HuH-7.5 (cell line): ENCODE data around the gene ABCA2.

Source experiments
- DNase-seq: peaks from one replicate; pipeline ENCODE4 v3.0.0; 2011; ENCODE audit warnings: low spot score

Gene ABCA2

DNA sequence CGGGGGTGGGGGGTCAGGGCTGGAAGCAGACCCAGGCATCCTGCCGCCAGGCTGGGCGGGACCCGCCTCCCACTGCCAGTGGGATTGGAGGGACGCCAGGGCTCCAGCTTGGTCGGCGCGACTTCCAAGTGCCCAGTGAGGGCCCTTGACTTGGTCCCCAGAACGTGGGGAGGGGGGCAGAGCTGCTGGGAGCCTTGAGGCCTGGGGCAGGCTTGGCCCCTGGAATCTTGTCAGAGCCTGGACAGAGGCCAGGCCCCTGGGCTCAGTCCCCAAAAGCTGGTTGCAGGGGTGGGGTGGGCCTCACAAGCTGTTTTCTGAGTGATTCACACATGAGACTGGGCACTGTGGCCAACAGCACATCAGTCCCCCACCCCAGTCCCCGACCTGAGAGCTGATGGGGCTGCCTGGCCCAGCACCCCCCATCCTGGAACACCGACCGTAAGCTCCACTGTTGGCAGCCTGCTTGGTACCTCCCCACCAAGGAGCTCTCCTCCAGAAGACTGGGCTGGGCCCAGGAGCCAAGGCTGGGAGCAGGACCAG is 32.2 kb downstream of the ABCA2 start:
- no peak for DNase-seq

DNA sequence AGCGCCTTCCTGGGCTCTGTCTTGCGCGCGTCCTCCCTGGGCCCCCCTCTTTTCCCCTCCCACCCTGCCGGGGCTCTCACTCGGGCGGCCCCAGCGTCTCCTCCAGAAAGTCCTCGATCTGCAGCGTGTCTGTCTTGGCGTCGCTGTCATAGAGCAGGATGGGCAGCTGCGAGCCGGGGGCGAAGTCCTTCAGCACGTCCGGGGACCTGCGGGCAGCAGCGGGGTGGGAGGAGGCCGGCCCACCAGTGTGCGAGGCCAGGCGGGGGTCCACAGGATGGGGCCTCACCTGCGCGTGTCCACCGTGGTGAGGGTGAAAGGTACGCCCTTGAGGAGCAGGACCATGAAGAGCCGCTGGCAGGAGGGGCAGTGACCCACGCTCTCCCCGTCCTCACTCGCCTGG is 32.7 kb downstream of the ABCA2 start:
- no peak for DNase-seq

DNA sequence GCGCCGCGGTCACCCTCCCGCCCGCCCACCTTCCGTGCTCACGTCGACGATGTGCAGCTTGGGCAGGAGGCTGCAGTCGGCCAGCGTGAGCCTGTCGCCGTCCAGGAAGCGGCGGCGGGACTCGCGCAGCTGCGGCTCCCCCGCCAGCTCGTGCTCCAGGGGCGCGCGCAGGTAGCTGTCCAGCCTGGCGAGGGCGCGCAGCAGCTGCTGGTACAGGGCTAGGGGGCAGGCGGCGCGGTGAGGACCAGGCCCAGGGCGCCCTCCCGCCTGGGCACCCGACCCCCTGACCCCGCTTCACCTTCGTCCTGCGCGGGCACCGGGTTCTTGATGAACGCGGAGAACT is 33.2 kb downstream of the ABCA2 start:
- DNase-seq, result no peak

DNA sequence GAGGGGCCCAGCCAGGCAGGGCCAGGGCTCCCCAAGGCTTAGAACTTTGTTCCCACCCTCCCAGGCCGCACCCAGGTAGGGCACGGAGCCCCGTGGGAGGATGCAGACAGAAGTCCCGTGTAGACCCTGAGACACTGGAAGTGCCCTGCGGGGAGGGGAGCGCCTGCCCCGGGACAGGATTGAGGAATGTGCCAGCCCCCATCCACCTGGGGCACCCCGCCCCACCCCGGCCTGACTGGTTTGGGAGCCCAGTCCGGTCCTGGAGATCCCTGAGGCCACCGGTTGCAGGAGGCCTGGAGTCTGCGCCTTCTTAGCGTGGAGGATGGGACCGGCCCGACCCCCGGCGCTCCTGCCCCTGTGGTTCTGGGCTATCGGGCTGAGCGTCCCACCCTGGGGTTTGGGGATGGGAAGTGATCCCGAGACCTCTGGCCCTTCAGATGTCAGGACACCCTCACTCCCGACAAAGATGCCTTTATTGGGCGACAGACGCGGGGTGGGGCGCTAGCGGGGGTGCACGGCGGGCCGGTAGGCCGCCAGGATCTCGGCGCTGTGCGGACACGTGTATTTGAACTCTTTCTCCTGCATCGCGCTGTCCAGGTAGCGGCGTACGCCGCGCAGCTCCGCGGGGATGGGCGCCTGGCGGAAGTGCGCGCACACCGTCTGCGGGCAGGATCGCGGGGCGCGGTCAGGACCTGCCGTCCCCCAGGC is 33.7 kb downstream of the ABCA2 start:
- DNase-seq, result no peak

DNA sequence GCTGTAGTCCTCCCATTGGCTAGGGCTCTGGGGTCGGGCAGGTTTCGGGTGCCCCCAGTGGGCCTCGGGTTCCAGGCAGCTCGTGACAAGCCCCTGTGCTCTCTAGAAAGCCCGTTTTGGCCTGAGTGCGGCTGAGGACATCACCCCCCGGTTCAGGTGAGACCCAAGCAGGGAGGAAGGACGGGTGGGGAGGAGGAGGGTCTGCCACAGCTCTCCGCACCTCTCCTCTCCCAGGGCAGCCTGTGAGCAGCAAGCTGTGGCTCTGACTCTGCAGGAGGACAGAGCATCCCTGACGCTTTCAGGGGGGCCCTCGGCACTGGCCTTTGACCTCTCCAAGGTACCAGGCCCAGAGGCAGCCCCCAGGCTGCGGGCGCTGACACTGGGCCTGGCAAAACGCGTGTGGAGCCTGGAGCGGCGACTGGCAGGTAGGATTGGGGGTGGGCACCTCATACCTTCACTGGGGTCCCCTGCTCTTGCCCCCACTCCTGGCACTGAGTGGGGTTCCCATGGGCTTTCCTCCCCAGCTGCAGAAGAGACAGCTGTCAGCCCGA is 35.1 kb downstream of the ABCA2 start:
- DNase-seq, result no peak

DNA sequence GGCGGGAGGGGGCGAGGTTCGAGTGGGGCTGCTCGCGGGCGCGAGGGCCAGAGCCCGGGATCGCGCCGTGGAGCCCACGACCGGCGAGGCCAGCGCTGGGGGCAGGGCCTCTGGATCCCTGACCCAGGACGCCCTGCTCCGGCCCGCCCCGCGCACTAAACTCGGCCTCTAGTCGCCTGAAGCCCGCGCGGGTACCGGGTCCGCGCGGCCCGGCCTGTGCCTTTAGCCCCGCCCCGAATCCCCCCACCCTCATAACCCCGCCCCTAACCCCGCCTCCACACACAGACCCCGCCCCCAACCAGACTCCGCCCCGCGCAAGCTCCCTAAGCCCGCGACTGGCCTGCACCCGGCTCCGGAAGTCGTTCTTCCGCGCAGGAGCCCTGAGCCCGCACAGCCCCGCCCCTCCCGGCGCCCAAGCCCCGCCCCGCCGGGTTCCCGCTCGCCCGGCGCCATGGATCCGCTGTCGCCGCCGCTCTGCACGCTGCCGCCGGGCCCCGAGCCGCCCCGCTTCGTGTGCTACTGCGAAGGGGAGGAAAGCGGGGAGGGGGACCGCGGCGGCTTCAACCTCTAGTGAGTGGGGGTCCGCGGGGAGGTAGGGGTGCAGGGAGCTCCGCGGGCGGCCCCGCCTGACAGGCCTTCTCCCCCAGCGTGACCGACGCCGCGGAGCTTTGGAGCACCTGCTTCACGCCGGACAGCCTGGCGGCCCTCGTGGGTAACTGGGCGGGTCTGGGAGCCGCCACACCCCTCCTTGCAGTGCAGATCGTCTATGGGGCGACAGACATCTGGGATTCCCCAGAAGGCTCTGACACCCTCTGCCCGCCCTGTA is 35.8 kb downstream of the ABCA2 start, which contains the start of gene PAXX:
Gene PAXX (plus strand): TSS at position 430 of the 826 bp plus-strand sequence. CDS start 22 bp downstream, at position 452.
- DNase-seq, result peak; percentile 100

DNA sequence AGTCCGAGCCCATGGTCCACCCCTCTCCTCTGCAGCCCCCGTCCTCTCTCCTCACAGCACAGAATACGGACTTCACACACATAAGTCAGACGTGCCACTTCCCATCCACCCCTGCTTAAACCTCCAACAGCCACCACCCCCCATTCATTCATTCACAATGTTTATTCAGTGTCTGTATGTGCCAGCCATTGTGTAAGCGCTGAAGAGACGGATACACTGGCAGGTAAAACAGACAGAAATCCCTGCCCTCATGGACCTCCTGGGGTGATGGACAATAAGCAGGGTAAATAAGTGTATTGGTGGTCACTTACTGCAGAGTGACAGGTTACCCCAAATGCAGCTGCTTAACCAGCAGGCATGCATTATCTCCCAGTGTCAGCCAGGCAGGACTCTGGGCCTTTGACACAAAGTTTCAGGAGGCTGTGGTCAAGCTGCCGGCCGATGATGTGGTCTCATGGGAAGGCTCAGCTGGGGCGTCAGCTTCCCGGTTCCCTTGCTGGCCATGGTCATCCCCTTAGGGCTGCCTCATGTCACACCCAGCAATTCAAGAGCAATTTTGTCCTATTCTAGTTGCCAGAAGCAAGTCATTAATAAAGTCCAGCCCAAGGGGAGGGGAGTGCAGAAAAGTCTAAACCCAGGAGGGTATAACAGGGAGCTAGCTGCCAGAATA is 37.7 kb downstream of the ABCA2 start:
- no peak for DNase-seq

DNA sequence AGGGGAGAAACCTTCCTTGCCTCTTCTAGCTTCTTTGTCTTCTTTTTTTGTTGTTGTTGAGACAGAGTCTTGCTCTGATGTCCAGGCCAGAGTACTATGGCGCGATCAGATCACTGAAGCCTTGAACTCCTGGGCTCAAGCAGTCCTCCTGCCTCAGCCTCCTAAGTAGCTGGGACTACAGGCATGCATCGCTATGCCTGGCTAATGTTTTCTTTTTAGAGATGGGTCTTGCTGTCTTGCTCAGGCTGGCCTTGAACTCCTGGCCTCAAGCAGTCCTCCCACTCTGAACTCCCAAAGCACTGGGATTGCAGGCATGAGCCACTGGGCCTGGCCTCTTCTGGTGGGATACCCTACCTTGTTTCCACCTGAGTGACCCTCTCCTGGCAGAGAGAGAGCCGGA is 39.2 kb downstream of the ABCA2 start:
- no peak for DNase-seq

DNA sequence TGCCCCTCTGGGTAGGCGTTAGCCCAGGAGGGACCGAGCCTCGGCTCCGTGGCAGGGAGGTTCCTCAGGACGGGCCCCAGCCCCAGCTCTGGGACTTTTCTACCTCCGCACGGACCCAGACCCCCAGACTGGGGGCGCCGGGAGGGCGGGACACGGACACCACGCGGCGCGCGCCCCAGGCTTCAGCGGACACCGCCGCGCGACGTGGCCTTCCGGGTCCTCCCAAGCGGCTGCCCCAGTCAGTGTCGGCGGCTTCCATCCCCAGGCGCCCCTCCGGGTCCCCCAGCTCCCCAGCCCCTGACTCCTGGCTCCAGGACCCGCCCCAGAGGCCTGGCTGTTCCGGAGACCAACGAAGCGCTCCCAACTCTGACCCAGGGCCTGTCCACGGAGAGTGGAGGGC is 42.2 kb downstream of the ABCA2 start:
- DNase-seq, result no peak

DNA sequence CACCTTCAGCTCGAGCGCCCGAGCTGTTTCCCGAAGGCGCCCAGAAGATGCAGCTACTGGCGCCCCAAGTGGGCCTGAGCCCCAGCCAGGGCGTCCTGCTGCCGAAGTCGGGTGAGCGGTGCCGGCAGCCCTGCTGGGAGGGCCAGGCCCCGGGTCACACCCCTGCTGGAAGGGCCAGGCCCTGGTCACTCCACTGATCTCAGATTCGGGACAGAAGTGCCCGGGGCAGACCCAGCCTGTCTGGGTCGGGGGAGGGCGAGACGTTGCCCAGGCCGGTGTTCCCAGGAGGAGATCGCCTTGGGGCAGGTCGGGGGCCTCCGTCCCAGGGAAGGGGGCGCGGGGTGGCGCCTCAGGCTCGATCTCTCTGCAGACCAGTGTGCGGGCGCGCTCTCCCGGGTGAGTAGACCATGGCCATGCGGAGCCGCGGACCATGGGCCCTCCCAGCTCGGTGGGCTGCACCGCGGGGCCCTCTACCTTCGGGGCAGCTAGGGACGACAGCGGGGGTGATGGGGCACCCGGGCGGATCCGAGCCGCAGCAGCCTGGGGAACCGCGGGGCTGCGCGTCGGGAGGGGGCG is 42.9 kb downstream of the ABCA2 start:
- DNase-seq, result no peak

DNA sequence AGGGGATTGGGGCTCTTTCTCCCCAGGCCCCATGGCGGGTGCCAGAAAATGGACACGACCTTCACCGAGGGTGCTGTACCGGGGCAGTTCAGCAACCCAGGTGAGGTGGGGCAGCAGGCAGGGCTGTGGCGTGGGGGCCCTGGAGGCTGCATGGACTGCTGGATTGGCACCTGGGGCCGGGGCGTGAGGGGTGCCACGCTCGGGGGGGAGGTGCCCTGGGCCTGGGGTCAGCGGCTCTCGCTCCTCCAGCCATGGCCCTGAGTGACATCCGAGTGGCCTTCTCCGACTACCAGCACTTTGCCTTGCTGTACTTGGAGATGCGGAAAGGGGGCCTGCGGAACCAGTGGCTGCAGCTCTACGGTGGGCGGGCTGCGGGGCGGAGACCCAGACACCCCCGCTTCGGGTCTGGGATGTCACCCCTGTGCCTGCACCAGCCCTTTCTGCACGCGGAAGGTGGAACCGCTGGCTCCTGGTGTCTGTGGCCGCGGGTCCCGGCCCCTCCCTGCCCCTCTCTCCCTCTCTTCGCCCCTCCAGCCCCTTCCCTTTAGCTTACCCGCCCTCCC is 43.5 kb downstream of the ABCA2 start:
- no peak for DNase-seq

DNA sequence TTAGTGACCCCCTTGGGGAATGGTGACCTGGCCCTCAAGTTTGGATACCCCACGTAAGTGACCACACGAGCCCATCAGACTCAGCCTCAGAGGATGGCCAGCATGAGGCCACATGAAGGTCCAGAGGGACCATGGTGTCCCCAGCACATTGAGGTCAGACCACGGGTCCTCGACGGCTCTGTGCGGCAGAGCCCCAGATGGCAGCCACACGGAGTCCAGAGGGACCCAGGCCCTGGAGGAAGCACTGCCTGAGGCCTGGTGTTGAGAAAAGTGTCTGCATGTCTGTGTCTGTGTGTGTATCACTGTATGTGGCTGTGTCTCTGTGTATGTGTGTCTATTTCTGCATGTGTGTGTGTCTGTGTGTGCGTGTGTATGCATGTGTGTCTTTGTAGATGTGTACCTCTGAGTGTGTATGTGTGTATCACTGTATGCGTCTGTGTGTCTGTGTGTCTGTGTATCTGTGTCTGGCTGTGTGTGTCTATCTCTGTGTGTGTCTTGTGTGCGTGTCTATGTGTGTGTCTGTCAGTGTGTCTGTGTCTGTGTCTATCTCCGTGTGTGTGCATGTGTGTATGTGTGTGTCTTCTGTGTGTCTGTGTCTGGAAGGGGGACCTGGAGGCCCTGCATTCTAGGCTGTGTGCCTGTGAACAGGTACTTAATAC is 44.3 kb downstream of the ABCA2 start:
- DNase-seq, result no peak

DNA sequence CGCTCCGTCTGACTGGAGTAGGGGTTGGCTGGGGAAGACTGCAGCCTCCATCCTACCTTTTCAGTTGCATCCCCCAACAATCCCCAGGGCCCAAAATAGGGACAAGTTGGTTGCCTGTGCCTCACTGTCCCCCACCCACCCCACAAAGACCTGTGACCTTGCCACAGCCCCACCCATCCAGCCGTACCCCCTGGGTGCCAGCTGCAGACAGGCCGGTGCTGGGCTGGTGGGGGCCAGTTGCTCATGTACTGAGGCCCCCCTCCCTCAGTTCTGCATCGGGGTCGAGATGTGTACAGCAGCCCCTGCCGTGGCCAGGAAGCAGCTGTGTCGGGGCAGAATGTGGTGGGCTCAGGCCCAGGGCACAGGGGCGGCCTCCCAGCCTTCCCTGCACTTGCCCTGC is 44.9 kb downstream of the ABCA2 start:
- DNase-seq, result no peak

DNA sequence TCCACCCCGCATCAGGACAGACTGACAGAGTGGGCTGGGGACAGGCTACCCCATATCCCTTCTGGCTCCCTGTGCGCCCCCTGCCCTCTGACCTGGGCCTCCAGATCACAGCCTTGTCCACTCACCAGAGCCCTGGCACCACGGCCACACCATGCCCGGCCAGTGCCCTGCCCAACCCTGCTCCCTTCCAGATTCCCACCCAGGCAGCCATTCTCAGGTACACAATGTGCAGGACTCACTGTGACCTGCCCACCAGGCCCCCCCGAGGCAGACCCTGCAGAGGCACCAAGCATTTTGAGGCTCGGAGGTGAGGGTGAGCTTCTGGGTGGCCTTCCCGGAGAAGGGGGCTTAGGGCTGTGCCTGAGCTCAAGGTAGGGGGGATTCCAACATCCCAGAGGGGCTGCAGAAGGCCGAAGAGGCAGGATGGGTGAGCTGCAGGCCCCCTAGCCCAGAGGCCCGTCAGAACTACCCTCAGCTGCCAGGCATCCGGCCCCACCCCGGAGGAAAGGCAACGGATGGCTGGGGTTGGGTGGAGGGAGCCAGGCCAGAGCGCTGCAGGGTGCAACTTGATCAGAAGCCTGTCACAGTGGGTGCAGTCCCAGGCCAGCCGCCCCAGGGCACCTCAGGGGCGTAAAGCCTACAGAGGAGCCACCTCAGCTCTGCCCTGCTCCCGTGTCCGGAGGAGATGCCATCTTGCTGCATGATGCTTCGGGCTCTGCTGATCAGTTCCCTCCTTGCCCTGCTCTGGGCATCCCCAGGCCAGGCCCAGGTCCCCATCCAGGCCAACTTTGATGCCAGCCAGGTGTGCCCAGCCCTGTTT is 45.6 kb downstream of the ABCA2 start, which contains the start of gene LCNL1:
Gene LCNL1 (plus strand): TSS at position 762 of the 820 bp plus-strand sequence. CDS start 594 bp downstream, outside the sequence.
- DNase-seq, result no peak

DNA sequence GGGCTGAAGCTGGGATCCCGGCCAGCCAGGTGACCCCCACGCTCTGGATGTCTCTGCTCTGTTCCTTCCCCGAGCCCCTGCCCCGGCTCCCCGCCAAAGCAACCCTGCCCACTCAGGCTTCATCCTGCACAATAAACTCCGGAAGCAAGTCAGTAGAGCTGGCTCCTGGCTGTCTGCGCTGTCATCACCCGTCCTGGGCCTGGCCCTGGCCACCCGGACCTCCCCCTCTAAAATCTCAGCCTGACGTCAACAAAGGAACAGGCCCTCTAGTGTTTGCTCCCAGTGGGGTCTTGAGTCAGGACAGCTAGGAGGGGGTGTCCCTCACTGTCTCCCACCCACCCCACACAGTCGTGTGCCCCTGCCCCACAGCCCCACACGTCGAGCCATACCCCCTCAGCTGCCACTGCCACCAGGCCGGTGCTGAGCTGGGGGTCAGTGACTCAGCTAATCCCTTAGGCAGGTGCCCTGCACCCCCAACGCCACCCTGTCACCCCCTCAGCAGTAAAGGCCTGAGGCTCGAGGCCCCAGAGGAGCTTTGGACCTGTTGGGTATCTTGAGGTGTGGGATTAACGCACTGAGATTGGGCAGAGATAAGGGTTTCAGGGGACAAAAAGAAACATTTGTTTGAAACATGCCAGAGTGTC is 46.3 kb downstream of the ABCA2 start:
- DNase-seq, result no peak

DNA sequence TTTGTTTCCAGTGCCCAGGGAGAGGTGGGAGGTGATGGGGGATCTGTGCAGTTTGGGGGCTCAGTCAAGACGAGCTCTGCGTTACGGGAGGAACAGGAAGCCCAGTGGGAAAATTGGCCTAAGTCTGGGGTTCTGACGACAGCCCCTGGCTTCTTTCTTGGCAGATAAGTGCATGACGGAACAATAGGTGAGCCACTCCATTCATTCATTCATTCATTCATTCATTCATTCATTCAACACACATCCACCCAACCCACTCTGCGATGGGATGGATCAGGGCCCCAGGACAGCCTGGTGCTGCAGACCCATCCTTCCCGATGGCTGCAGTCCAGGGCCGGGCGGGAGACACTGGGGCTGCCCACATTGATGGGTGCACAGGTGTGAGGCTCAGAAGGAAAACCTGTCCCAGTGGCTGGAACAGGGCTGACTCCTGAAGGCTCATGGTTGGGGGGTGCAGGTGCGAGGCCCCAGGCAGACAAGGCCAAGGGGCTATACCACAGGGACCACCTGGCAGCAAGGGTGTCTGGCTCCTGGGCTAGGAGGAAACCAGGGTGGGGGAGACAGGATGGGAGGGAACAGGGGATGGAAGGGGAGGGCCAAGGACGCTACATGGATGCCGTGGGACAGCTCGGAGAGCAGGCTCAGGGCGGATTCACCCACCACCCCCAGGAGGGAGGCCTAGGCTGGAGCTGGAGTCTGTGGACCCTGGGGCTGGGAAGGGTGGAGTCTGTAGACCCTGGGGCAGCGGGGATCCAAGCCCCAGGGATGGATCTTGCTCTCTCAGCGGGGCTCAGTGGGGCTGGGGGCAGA is 47.2 kb downstream of the ABCA2 start:
- no peak for DNase-seq

DNA sequence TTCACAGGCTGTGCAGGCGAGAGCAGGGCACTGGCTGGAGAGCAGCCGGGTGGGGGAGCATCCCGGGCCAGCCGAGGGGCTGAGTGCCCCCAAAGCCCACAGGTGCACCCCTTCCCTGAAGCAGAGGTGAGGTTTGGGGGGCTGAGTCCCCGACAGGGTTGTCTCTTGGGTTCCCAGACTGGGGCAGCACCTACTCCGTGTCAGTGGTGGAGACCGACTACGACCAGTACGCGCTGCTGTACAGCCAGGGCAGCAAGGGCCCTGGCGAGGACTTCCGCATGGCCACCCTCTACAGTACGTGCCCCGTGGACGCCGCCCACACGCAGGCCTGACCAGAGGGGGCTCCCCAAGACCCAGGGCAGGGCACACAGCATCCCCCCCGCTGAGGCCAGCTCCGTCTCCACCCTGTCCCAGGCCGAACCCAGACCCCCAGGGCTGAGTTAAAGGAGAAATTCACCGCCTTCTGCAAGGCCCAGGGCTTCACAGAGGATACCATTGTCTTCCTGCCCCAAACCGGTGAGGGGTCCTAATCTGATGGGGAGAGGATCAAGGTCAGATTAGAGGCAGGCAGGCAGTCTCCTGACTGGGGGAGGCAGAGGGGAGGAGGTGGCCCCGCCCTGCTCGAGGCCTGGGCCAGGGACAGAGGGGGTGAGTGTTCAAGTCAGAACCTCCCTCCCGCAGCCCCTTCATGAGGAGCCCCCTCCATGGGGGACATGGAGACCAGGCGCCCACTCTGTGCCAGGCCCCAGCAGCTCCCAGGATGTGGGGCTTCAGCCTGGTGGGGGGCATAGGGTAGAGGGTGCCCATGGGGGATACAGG is 48.1 kb downstream of the ABCA2 start:
- DNase-seq, result no peak
